IPS-18c (cell line): ENCODE data around the gene WIPI1.
A peak's percentile ranks its signal among the peaks of the same experiment; 100 is the strongest.
"Not testable (repeated sequence)": the region's sequence is repeated elsewhere in the genome, so short reads cannot be mapped to it uniquely, and the experiment has no call there.

ENCODE experiments used
- H3K4me3 ChIP-seq: 2 replicates; pipeline ENCODE4 v1.7.0; 2013; ENCODE audit warnings: low read depth, mild to moderate bottlenecking, low read length, moderate library complexity; ENCODE audit not compliant: insufficient read depth
- H3K9me3 ChIP-seq: one replicate; pipeline ENCODE4 v1.6.1; 2013; ENCODE audit warnings: mild to moderate bottlenecking, low read length, moderate library complexity; ENCODE audit not compliant: control insufficient read depth, insufficient read depth

Gene WIPI1

DNA sequence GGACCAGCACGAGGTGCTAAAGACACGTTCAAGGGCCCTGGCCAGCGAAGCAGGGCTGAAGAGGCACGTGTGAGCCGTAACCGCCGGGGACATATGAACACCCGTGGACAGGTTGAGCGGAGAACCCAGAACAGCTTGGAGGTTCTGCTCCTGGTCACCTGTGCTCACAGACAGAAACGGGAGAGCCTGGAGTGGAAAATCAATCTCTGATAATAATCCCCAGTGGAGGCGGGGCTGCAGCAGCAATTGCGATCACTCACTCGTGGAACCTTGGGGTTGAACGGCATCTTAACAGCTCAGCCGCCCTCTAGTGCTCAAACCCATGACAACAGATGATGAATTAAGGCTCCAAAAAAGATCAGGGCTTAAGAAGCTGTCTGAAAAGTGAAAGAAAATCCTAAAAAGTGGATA, 25.6 kb downstream of the WIPI1 start:
- H3K9me3 ChIP-seq = no peaks in the 10 kb centered on the region
- H3K4me3 ChIP-seq = no peak overlapping the region

DNA sequence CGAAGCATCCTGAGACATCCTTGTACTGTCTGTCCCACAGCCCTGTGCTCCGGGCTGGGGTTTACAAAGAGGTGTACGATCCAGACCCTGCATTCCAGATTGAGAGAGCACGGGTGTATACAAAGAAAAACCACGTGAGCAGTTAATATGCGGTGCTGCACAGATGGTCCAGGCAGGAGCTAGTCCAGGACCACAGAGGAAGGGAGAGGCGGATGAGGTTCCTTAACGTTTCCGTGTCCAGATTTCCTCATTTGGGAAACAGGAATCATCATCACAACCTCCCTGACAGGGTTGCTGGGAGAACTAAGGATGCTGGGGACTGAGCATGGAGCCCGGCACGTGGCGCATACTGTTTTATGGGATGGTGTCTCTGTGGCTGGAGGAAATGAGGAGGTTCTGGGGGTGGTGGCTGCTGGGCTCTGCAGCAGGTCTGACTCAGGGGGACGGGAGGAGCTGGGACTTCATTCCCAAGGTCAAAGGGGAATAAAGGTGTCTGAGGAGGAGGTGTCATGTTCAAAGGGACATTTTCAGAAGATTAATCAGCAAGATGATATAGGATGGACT, 26.2 kb downstream of the WIPI1 start:
- H3K9me3 ChIP-seq = no peaks in the 10 kb centered on the region
- no peak overlapping the region for H3K4me3 ChIP-seq

DNA sequence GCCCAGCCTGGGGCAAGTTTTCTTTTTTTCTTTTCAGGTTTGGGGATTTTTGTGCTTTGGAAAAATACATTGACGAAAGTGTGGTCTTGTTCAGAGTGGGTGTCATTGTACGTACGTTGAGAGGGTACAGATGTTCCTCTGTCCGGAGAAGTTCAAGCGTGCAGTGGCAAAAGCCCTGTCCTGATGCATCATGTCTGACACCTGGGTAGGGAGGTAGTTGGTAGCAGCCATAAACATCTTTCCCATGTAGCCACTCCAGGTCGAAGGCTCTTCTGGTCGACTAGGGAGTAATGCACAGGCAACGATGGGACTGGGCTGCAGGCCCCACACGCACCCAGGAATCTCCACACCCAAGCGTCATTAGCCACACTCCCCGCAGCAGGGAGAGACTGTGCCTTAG, 27.4 kb downstream of the WIPI1 start:
- no peaks in the 10 kb centered on the region for H3K9me3 ChIP-seq
- H3K4me3 ChIP-seq = no peak overlapping the region

DNA sequence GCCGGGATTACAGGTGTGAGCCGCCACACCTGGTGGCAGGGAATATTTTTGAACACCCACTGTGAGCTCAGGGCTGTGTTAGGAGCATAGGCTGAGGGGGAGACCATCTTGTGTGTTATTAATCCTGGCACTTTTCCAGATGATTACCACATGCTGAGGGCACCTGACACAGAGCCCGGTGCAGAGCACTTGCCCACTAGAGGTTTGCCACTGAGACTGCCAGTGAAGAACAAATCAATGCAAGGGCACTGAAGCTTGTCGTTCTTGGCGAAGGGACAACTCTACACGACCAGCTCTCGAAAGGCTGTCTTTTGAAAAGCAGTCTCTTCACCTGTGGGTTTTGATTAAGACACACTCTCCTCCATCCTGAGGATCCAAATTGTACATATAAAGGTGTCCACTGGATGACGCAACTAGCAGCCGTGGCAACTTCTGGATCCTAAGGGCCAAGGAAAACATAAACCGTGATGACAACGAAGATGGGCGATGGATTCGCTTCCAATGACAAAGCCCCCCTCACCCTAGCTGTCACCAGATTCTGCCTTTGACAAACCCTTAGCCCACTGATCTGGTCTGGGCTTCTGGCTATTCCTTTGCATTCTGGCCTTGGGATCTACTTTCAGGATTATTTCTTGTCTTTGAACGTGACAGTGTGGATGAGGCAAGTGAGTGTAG, 28.7 kb downstream of the WIPI1 start:
- no peaks in the 10 kb centered on the region for H3K9me3 ChIP-seq

DNA sequence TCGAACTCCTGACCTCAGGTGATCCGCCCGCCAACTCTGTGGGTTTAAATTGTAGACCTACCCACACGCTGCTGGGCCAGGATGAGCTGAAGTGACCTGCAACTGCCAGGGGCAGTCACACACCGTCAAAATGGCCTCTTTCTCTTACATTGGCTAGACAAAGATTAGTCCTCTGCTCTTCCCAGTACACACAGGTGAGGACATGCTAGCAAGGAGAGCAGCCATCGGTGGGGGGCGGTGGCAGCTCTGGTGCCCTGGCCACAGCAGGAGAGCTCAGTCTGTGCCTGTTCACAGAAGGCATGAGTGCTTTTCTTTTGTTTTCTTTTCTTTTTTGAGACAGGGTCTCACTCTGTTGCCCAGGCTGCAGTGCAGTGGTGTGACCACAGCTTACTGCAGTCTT, 29.7 kb downstream of the WIPI1 start:
- Histone ChIP-seq H3K9me3 (no peaks in the 10 kb centered on the region), H3K4me3 (no peak overlapping the region)

More for the DNA sequence above, 28.7 kb downstream of the WIPI1 start:
- no peak overlapping the region for H3K4me3 ChIP-seq

DNA sequence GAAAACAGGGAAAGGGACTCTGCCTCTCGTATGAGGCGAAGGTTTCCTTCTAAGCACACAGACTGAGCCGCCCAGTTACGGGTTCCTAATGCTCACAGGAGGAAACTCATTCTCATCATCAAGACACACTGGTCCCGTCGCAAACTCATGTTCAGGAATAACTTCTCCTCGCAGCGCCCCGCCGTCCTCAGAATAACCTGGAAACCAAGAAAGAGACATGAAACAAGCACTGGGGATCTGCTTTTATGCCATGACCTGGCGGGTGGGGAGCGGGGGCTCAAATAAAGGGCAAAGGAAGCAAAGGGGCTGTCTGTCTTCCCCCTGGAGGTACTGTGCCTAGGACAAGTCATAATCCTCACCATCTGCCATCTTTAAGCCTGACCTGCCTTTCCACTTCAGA, 31.3 kb downstream of the WIPI1 start:
- Histone ChIP-seq H3K9me3 (no peaks in the 10 kb centered on the region), H3K4me3 (no peak overlapping the region)

DNA sequence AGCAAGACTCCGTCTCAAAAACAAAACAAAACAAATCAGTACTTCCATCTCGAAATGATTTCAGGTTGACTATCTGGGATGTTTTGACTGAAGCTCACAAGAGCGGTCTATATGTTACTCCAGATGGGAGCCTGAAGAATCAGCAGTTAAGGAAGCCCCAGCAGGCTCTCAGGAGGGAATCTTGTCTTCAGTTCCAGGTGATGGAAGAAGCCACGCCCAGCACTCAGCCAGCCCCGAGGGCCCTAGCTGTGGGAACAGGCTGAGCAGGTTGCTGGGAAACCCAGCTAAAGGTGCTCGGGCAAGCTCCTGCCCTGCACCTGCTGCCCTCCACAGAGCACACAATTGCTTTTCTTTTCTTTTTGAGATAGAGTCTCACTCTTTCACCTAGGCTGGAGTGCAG, 32.4 kb downstream of the WIPI1 start:
- H3K9me3 ChIP-seq = no peaks in the 10 kb centered on the region
- H3K4me3 ChIP-seq = no peak overlapping the region

DNA sequence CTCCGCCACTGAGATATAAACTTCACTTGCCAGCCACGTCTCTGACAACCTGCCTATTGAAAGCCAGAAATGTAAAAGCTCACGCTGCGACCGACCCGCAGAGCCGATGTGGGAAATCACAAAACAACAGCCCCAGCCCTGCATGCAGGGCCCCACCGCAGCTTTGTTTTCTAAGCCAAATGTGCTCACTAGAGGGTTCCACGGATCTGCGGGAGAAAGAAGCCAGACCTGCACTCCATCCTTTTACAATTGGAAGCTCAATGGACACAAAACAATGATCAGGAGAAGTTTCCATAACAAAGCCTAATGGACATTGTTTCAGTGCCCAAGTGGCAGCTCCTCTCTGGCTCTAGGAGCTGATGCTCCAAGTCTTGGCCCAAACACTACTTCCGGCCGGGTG, 33.1 kb downstream of the WIPI1 start:
- no peaks in the 10 kb centered on the region for H3K9me3 ChIP-seq
- H3K4me3 ChIP-seq = no peak overlapping the region

DNA sequence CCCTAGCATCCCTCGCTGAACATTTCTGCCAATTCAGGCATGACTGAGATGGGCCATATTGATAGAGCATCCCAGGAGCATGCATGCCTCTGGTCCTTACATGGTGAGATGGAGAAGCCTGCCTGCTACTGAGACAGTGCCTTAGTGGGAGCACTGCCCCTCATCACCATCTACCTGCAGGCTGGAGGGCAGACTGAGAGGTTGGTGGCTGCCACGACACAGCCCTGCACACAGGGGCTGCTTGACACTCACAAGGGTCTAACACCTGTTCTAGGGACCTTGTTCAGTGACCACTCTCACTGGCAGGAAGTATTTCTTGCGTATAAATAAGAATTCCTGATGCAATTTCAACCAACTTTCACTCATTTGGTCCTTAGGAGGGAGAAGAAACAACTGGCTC, 34.0 kb downstream of the WIPI1 start:
- no peaks in the 10 kb centered on the region for H3K9me3 ChIP-seq
- no peak overlapping the region for H3K4me3 ChIP-seq

DNA sequence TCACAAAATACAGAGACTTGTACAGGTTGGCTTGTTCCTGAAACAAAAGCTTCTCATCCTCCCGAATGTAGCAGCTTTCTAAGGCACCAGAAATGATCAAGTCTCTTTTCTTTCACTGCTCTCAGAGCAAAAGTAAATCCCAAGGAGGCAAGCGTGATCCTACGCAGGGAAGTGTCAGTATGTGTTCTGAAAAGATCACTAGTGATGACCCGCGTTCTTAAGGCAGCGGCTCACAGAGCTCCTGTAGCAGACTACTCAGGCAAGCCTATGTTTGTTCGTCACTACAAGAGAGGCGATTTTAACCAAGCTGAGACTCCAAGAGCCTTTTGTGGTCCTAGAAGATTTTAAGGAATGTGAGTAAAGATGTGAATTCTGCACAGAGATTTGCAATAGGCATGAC, 34.5 kb downstream of the WIPI1 start:
- H3K9me3 ChIP-seq = no peaks in the 10 kb centered on the region
- H3K4me3 ChIP-seq = no peak overlapping the region

DNA sequence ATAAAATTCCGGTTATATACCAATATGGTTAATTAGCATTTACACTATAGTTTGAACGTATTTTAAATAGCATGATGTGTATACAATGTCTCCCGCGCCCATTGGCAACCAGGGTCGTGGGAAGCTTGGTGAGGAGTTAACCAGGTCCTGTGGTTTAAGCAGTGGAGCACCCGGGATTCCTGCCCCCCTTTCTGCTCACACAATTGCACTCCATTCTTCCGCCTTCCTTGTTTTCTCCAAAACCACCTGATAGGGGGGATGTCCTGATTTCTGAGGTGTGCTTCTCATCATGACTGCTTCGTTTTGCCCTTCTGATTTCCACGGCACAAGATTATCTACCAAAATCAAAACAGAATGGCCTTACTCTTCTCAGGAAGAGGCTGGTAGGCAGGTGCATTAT, 35.8 kb downstream of the WIPI1 start:
- Histone ChIP-seq H3K9me3 (no peaks in the 10 kb centered on the region), H3K4me3 (no peak overlapping the region)

DNA sequence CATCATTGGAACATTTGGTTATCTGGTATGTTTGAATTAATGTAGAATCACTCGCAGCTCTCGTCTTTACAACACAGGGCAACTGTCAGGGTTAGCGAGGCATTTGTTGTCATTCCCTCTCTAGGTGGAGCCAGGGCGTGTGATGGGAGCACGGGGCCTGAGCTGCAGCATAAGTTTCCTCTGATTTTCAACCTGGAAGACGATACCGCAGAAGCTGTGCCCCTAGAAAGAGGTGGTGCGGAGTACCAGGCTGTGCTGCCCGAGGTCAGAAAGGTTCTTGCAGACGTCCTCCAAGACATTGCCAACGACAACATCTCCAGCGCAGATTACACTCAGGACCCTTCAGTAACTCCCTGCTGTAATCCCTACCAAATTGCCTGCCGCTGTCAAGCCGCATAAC, 37.2 kb downstream of the WIPI1 start:
- H3K4me3 ChIP-seq = no peak overlapping the region
- H3K9me3 ChIP-seq = no peaks in the 10 kb centered on the region

DNA sequence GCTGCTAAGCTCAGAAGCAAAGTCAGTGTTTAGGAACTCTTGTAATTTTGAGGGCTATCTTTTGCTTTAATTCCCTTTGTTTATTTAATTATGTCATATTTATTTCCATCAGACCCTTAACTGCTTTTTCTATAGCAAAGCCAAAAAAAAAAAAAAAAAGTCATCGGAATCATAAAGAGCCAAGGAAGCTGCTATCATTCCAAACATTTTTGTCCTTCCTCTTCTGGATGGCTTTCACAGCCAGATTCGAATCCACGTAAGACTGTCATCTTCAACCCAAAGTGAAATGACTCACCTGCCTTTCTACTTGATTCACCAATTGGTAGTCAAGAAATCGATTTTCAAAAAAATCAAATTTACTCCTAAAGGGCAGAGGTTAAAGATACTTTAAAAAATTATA, 38.4 kb downstream of the WIPI1 start:
- Histone ChIP-seq H3K9me3 (no peaks in the 10 kb centered on the region), H3K4me3 (no peak overlapping the region)

DNA sequence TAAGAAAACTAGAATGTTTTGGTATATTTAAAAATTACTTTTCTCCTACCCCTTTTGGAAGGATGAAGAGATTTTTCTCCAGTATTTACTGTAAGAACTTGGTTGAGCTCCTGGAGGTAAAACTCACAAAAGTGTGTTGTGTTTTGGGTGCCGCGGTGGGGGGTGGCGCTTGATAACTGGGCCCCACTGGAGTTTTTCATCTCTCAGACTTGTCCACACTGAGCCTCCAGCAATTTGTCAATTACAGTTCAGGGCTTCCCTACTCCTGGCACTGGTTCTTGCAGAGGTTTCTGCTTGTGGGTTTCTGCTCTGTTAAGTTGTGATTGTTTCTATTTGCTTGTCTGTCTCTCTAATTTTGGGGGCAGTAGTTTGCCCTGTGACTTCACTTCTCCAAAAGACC, 40.0 kb downstream of the WIPI1 start:
- no peak overlapping the region for H3K4me3 ChIP-seq
- no peaks in the 10 kb centered on the region for H3K9me3 ChIP-seq

DNA sequence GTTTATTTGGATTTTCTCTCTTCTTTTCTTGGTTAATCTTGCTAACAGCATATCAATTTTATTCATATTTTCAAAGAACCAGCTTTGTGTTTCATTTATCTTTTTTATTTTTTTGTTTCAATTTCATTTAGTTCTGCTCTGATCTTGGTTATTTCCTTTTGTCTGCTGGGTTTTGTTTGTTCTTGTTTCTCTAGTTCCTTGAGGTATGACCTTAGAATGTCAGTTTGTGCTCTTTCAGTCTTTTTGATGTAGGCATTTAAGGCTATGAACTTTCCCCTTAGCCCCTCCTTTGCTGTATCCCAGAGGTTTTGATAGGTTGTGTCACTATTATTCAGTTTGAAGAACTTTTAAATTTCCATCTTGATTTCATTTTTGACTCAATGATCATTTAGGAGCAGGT, 42.4 kb downstream of the WIPI1 start:
- not testable (repeated sequence) for H3K9me3 ChIP-seq, H3K4me3 ChIP-seq

DNA sequence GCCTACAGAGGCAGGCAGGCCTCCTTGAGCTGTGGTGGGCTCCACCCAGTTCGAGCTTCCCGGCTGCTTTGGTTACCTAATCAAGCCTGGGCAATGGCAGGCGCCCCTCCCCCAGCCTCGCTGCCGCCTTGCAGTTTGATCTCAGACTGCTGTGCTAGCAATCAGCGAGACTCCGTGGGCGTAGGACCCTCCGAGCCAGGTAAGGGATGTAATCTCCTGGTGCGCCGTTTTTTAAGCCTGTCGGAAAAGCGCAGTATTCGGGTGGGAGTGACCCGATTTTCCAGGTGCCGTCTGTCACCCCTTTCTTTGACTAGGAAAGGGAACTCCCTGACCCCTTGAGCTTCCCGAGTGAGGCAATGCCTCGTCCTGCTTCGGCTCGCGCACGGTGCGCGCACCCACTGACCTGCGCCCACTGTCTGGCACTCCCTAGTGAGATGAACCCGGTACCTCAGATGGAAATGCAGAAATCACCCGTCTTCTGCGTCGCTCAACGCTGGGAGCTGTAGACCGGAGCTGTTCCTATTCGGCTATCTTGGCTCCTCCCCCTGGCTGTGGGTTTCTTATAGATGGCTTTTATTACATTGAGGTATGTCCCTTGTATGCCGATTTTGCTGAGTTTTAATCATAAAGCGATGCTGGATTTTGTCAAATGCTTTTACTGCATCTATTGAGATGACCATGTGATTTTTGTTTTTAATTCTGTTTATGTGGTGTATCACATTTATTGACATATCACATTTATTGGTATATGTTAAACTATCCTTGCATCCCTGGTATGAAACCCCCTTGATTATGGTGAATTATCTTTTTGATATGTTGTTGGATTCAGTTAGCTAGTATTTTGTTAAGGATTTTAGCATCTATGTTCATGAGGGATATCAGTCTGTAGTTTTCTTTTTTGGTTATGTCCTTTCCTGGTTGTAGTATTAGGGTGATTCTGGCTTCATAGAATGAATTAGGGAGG, 43.4 kb downstream of the WIPI1 start:
- H3K9me3 ChIP-seq = not testable (repeated sequence)
- peak overlapping the region; percentile 36; the same call in 1 of the 2 replicates for H3K4me3 ChIP-seq

DNA sequence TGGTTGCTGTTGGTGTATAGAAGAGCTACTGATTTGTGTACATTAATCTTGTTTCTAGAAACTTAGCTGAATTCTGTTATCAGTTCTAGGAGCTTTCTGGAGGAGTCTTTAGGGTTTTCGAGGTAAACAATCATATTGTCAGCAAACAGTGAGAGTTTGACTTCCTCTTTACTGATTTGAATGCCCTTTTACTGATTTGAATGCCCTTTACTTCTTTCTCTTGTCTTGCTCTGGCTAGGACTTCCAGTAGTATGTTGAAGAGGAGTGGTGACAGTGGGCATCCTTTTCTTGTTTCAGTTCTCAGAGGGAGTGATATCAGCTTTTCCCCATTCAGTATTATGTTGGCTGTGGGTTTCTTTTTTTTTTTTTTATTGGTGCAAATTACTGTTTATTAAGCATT, 49.6 kb downstream of the WIPI1 start:
- not testable (repeated sequence) for H3K9me3 ChIP-seq, H3K4me3 ChIP-seq

DNA sequence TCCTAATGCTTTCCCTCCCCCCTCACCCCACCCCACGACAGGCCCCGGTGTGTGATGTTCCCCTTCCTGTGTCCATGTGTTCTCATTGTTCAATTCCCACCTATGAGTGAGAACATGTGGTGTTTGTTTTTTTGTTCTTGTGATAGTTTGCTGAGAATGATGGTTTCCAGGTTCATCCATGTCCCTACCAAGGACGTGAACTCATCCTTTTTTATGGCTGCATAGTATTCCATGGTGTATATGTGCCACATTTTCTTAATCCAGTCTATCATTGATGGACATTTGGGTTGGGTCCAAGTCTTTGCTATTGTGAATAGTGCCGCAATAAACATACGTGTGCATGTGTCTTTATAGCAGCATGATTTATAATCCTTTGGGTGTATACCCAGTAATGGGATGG, 53.5 kb downstream of the WIPI1 start:
- not testable (repeated sequence) for H3K9me3 ChIP-seq, H3K4me3 ChIP-seq
